ENCODE data around the gene DAP.

DAP gene

GRCh38 chr5:10689391-10690081 lies 71.5 kb downstream of the DAP start:
- DNase-seq (ENCODE audit: low spot score): no peak

- DNase-seq (ENCODE audit: low spot score): no peak
Measured at GRCh38 chr5:10688651-10689171, 72.3 kb downstream of the DAP start.

GRCh38 chr5:10686890-10687289 lies 74.1 kb downstream of the DAP start:
- DNase-seq (ENCODE audit: low spot score): no peak

- no peak for DNase-seq (ENCODE audit: low spot score)
Measured at GRCh38 chr5:10685115-10685521, 75.9 kb downstream of the DAP start.

GRCh38 chr5:10684303-10685086 lies 76.5 kb downstream of the DAP start:
- no peak for DNase-seq (ENCODE audit: low spot score)

GRCh38 chr5:10682801-10683525 lies 78.1 kb downstream of the DAP start:
- DNase-seq (ENCODE audit: low spot score): no peak

- DNase-seq (ENCODE audit: low spot score): no peak
Measured at GRCh38 chr5:10681731-10682679, 79.0 kb downstream of the DAP start.

GRCh38 chr5:10680876-10681481 lies 80.1 kb downstream of the DAP start:
- DNase-seq (ENCODE audit: low spot score): no peak

- DNase-seq (ENCODE audit: low spot score): no peak
Measured at GRCh38 chr5:10679336-10679988, 81.6 kb downstream of the DAP start.

- no peak for DNase-seq (ENCODE audit: low spot score)
Measured at GRCh38 chr5:10678244-10678643, 82.8 kb downstream of the DAP start.

GRCh38 chr5:10677533-10677932 lies 83.5 kb downstream of the DAP start:
- no peak for DNase-seq (ENCODE audit: low spot score)

- no peak for DNase-seq (ENCODE audit: low spot score)
Measured at GRCh38 chr5:10676946-10677345, 84.1 kb downstream of the DAP start.

GRCh38 chr5:10676224-10676623 lies 84.8 kb downstream of the DAP start:
- no peak for DNase-seq (ENCODE audit: low spot score)

GRCh38 chr5:10675177-10675700 lies 85.8 kb downstream of the DAP start:
- no peak for DNase-seq (ENCODE audit: low spot score)

GRCh38 chr5:10674582-10674981 lies 86.5 kb downstream of the DAP start:
- DNase-seq (ENCODE audit: low spot score): no peak

GRCh38 chr5:10674096-10674495 lies 86.9 kb downstream of the DAP start:
- DNase-seq (ENCODE audit: low spot score): no peak

- no peak for DNase-seq (ENCODE audit: low spot score)
Measured at GRCh38 chr5:10673407-10673806, 87.6 kb downstream of the DAP start.

GRCh38 chr5:10673017-10673389 lies 88.0 kb downstream of the DAP start:
- DNase-seq (ENCODE audit: low spot score): no peak

- DNase-seq (ENCODE audit: low spot score): no peak
Measured at GRCh38 chr5:10672146-10673016, 88.7 kb downstream of the DAP start.

All from putamen (tissue), 1 donor.